OCI-LY3 (cell line): ENCODE data around the gene TM9SF4.

ENCODE experiments used
- H2AFZ ChIP-seq: fragments of 200-600, 300-600 bp; shearing (Covaris generic); 2 replicates; pipeline ENCODE4 v1.6.0; 2014; ENCODE audit warnings: antibody characterized with exemption, low read depth, low read length
- H3K27ac ChIP-seq: fragments of 200-600, 300-600 bp; sonication (generic); 2 replicates; pipeline ENCODE4 v1.5.1; 2014; ENCODE audit warnings: mild to moderate bottlenecking, low read length, moderate library complexity, mixed read lengths
- H3K27me3 ChIP-seq: fragments of 200-600, 300-600 bp; sonication (generic); 2 replicates; pipeline ENCODE4 v1.6.1; 2014; ENCODE audit warnings: low read depth, low read length, mixed read lengths
- H3K36me3 ChIP-seq: fragments of 200-600, 300-600 bp; sonication (generic); replicated peaks from 2 replicates; pipeline ENCODE3; 2014; ENCODE audit warnings: low read depth, low read length, mixed read lengths
- H3K4me1 ChIP-seq: fragments of 300-600, 200-600 bp; sonication (generic); 2 replicates; pipeline ENCODE4 v1.6.1; 2014; ENCODE audit warnings: low read length, mixed read lengths
- H3K4me2 ChIP-seq: fragments of 200-600, 300-600 bp; sonication (generic); 2 replicates; pipeline ENCODE4 v1.6.1; 2014; ENCODE audit warnings: low read length, mixed read lengths
- H3K4me3 ChIP-seq: fragments of 300-600, 200-600 bp; sonication (generic); 2 replicates; pipeline ENCODE4 v1.5.1; 2014; ENCODE audit warnings: antibody characterized with exemption, mild to moderate bottlenecking, low read length, moderate library complexity
- H3K79me2 ChIP-seq: fragments of 300-600, 200-600 bp; shearing (Covaris generic); 2 replicates; pipeline ENCODE4 v1.6.1; 2014; ENCODE audit warnings: mild to moderate bottlenecking, low read length, mixed read lengths
- H3K9ac ChIP-seq: fragments of 300-600, 200-600 bp; shearing (Covaris generic); 2 replicates; pipeline ENCODE4 v1.6.0; 2014; ENCODE audit warnings: mild to moderate bottlenecking, low read length, moderate library complexity
- H3K9me3 ChIP-seq: fragments of 200-600, 300-600 bp; shearing (Covaris generic); 2 replicates; pipeline ENCODE4 v1.6.1; 2014; ENCODE audit warnings: low read length, mixed read lengths; ENCODE audit not compliant: insufficient read depth
- H4K20me1 ChIP-seq: fragments of 200-600, 300-600 bp; sonication (generic); 2 replicates; pipeline ENCODE4 v1.6.1; 2016; ENCODE audit warnings: low read length, mixed read lengths; ENCODE audit not compliant: insufficient read depth
- CTCF ChIP-seq: fragments of 200-600, 300-600 bp; sonication (generic); IDR thresholded peaks from 2 replicates; pipeline ENCODE4 v1.5.1; 2014; ENCODE audit warnings: antibody characterized with exemption, low read length, low read depth
- EZH2phosphoT487 ChIP-seq: fragments of 200-600 bp; shearing (Covaris generic); IDR thresholded peaks from 2 replicates; pipeline ENCODE4 v1.6.1; 2018; ENCODE audit warnings: antibody characterized with exemption, mixed run types, low read depth

Gene TM9SF4

GRCh38 chr20:32201296-32201976 lies 91.9 kb downstream of the TM9SF4 start:
- Histone ChIP-seq H3K4me2 (no peak overlapping the region), H2AFZ (no peak overlapping the region), H3K36me3 (peaks cover 61% of the 10 kb centered on the region), H3K9me3 (no peaks in the 10 kb centered on the region), H3K27me3 (no peaks in the 10 kb centered on the region), H3K27ac (no peak overlapping the region), H4K20me1 (peaks cover 54% of the 10 kb centered on the region), H3K9ac (no peak overlapping the region), H3K4me3 (no peak overlapping the region), H3K4me1 (peaks cover 13% of the 10 kb centered on the region), H3K79me2 (peaks cover 73% of the 10 kb centered on the region)
- no peak for TF ChIP-seq CTCF
- no peak for TF ChIP-seq EZH2phosphoT487

- H3K4me2 ChIP-seq = no peak overlapping the region
- peaks cover 78% of the 10 kb centered on the region for H3K79me2 ChIP-seq
- H2AFZ ChIP-seq = no peak overlapping the region
- peaks cover 17% of the 10 kb centered on the region for H3K4me1 ChIP-seq
- H3K9me3 ChIP-seq = no peaks in the 10 kb centered on the region
- no peak overlapping the region for H3K27ac ChIP-seq
- no peak for TF ChIP-seq EZH2phosphoT487
- TF ChIP-seq CTCF = no peak
- no peak overlapping the region for H3K9ac ChIP-seq
- no peak overlapping the region for H3K4me3 ChIP-seq
- H4K20me1 ChIP-seq = peaks cover 57% of the 10 kb centered on the region
- H3K36me3 ChIP-seq = peaks cover 61% of the 10 kb centered on the region
- no peaks in the 10 kb centered on the region for H3K27me3 ChIP-seq
Observed at GRCh38 chr20:32201977-32202363, 92.5 kb downstream of the TM9SF4 start.

- H4K20me1 ChIP-seq = peaks cover 56% of the 10 kb centered on the region
- H3K9ac ChIP-seq = no peak overlapping the region
- H3K4me1 ChIP-seq = peaks cover 18% of the 10 kb centered on the region
- H3K9me3 ChIP-seq = no peaks in the 10 kb centered on the region
- peaks cover 53% of the 10 kb centered on the region for H3K36me3 ChIP-seq
- no peak overlapping the region for H2AFZ ChIP-seq
- no peak for TF ChIP-seq EZH2phosphoT487
- no peak for TF ChIP-seq CTCF
- no peak overlapping the region for H3K4me3 ChIP-seq
- H3K27ac ChIP-seq = no peak overlapping the region
- peaks cover 94% of the 10 kb centered on the region for H3K79me2 ChIP-seq
- H3K4me2 ChIP-seq = no peak overlapping the region
- H3K27me3 ChIP-seq = no peaks in the 10 kb centered on the region
Observed at GRCh38 chr20:32203356-32204204, 94.1 kb downstream of the TM9SF4 start.
